NAMALWA (cell line): ENCODE data around the gene SLC22A16.
"Not testable (repeated sequence)": the region's sequence is repeated elsewhere in the genome, so short reads cannot be mapped to it uniquely, and the experiment has no call there.

Source experiments
- DNase-seq: peaks from one replicate; pipeline ENCODE4 v3.0.0-alpha.2; 2015; ENCODE audit warnings: low spot score

The SLC22A16 gene

GRCh38 chr6:110490110-110490509 lies 13.7 kb upstream of the SLC22A16 start:
- no peak for DNase-seq

- DNase-seq, result no peak
Observed at GRCh38 chr6:110488606-110489190, 12.3 kb upstream of the SLC22A16 start.

- DNase-seq, result not testable (repeated sequence)
Observed at GRCh38 chr6:110487968-110488381, 11.6 kb upstream of the SLC22A16 start.

- DNase-seq, result no peak
Observed at GRCh38 chr6:110486756-110487155, 10.3 kb upstream of the SLC22A16 start.

GRCh38 chr6:110485491-110485890 lies 9.1 kb upstream of the SLC22A16 start:
- DNase-seq, result no peak

GRCh38 chr6:110484321-110484720 lies 7.9 kb upstream of the SLC22A16 start:
- no peak for DNase-seq

- no peak for DNase-seq
Observed at GRCh38 chr6:110482774-110483400, 6.5 kb upstream of the SLC22A16 start.

GRCh38 chr6:110481081-110481480 lies 4.7 kb upstream of the SLC22A16 start:
- DNase-seq, result no peak

- peak; percentile 7 for DNase-seq
Observed at GRCh38 chr6:110475066-110475653, 1.3 kb downstream of the SLC22A16 start.

GRCh38 chr6:110474500-110474899 lies 1.9 kb downstream of the SLC22A16 start:
- no peak for DNase-seq

- no peak for DNase-seq
Observed at GRCh38 chr6:110472739-110473138, 3.7 kb downstream of the SLC22A16 start.

- DNase-seq, result no peak
Observed at GRCh38 chr6:110471726-110472365, 4.6 kb downstream of the SLC22A16 start.

- DNase-seq, result no peak
Observed at GRCh38 chr6:110468731-110469130, 7.7 kb downstream of the SLC22A16 start.

GRCh38 chr6:110467566-110468140 lies 8.8 kb downstream of the SLC22A16 start:
- DNase-seq, result no peak

GRCh38 chr6:110462884-110463481 lies 13.4 kb downstream of the SLC22A16 start:
- DNase-seq, result no peak

GRCh38 chr6:110461376-110461775 lies 15.0 kb downstream of the SLC22A16 start:
- no peak for DNase-seq

GRCh38 chr6:110459137-110459536 lies 17.3 kb downstream of the SLC22A16 start:
- no peak for DNase-seq

- no peak for DNase-seq
Observed at GRCh38 chr6:110458476-110458875, 17.9 kb downstream of the SLC22A16 start.

- peak; percentile 68 for DNase-seq
Observed at GRCh38 chr6:110457567-110458175, 18.7 kb downstream of the SLC22A16 start.

- DNase-seq, result no peak
Observed at GRCh38 chr6:110456694-110457093, 19.7 kb downstream of the SLC22A16 start.

GRCh38 chr6:110449541-110449895 lies 26.9 kb downstream of the SLC22A16 start:
- no peak for DNase-seq
